Sigmoid colon (tissue), 7 donors: ENCODE results near the gene VPS26C. TPM values are rescaled to one million over a fixed set of nuclear protein-coding genes. Genes with fewer than 3 reads are reported as not detected.

Experiments
- DNase-seq: peaks from one replicate; pipeline ENCODE4 v3.0.0-alpha.2; 2019
- H3K27ac ChIP-seq, 4 donors: fragments of 200-600 bp; sonication (generic); one replicate each; pipeline ENCODE4 v1.5.1; 2016 to 2019; ENCODE audit warnings: mild to moderate bottlenecking in 1 of 4
- H3K27me3 ChIP-seq, 3 donors: fragments of 200-600 bp; sonication (generic); one replicate each; pipeline ENCODE4 v1.5.1; 2019; ENCODE audit warnings: mild to moderate bottlenecking in 1 of 3
- H3K36me3 ChIP-seq, 4 donors: fragments of 200-600 bp; sonication (generic); one replicate each; pipeline ENCODE4 v1.5.1; 2016 to 2019
- H3K4me1 ChIP-seq, 4 donors: fragments of 200-600 bp; sonication (generic); one replicate each; pipeline ENCODE4 v1.5.1; 2017 to 2019
- H3K4me3 ChIP-seq, 4 donors: fragments of 200-600 bp; sonication (generic); one replicate each; pipeline ENCODE4 v1.5.1; 2017 to 2019; ENCODE audit warnings: mild to moderate bottlenecking in 2 of 4, moderate library complexity in 1 of 4
- H3K9me3 ChIP-seq, 4 donors: fragments of 200-600 bp in 3 of 4; sonication (generic) in 3 of 4; one replicate each; pipeline versions ENCODE4 v1.5.1 to v1.6.1; 2013 to 2019
- EP300 ChIP-seq, 4 donors: sonication (generic); formaldehyde crosslinking; IDR thresholded peaks; one replicate each; pipeline ENCODE4 v1.6.1; 2017; ENCODE audit warnings: antibody characterized with exemption in 4 of 4
- POLR2A ChIP-seq, 2 donors: fragments of 450-650 bp; IDR thresholded peaks; one replicate each; pipeline ENCODE4 v1.6.1; 2016; ENCODE audit warnings: antibody characterized with exemption in 2 of 2, mild to moderate bottlenecking in 2 of 2, moderate library complexity in 2 of 2
- POLR2AphosphoS5 ChIP-seq, 4 donors: sonication (generic); formaldehyde crosslinking; IDR thresholded peaks; one replicate each; pipeline ENCODE4 v1.6.1; 2017; ENCODE audit warnings: antibody characterized with exemption in 4 of 4
- WGBS, 2 donors: extraction: QIAGEN DNeasy Blood & Tissue Kit; methylation state at CpG; one replicate each; pipeline ENCODE4 v1.1.7; 2013; 5-methylcytosine and 5-hydroxymethylcytosine counted together
- intact Hi-C: fragments of 100-400 bp; cut with DNase I; formaldehyde crosslinking; loops from one replicate; pipeline ENCODE4 v1.15.1; 2023
- polyA plus RNA-seq, 3 donors: library from polyadenylated mRNA; stranded (reverse); fragments of 200-250 nt; gene quantifications; one replicate each; pipeline ENCODE4 v1.2.3, GENCODE V29; 2013
- total RNA-seq, 4 donors: library from RNA; depleted of rRNA; stranded (reverse); fragments of >200 nt; gene quantifications; one replicate each; pipeline ENCODE4 v1.1.0, GENCODE V29; 2016
- TF ChIP-seq, protein P1 (sequence below), 4 experiments: fragments of 450-650 bp in 3 of 4; fragments of 200-600 bp in 1 of 4; IDR thresholded peaks; one replicate each; pipeline ENCODE4 v1.5.1; 2016 to 2019; ENCODE audit warnings: antibody characterized with exemption in 4 of 4, mild to moderate bottlenecking in 3 of 4, moderate library complexity in 2 of 4
- donor health status: healthy with polysubstance abuse.
- donor health status: Bipolar disorder and iron deficiency.
- donor health status: healthy.

VPS26C gene
- total and polyA plus RNA-seq, 7 donors = 34.2 to 71.7 (median 52.6) TPM

DNA sequence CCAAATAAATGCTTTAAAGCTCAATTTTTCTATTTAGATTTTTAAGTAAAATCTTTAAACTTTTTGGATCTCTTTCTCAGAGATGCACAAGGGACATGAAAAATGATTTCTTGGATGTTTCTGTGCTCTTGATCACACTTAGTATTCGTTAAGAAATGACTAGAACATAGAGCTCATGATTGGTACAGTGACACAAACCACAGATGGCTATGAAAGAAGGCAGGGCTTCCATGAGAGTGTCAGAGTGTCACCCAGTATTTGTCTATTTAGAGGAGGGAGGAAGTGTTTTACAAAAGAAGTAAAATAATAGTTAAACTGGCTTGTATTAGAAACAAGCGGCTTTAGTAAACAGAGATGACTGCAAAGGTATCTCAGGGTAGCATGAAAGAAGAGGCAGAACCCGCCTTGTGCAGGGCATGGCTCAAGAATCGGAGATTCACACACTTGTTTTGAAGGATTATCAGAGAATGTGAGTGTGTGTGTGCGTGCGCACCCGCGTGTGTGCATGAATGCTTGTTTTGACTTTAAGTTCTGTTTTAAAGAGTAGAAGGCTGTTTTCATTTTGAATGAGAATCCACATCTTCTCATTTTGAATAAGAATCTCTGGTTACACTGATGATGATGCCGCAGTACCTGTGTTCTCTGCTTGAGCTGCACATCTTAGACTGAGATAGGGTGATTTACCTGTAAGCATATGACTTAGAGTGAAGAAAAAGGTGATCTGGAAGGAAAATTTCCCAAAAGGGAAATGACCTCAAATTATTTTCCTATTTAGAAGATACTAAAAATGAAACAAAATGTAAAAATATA, 82.1 kb downstream of the VPS26C start:
- DNase-seq = no peak
- intact Hi-C loops = no loop called here
- peaks cover 0 to 71% (median 9%) of the 10 kb centered on the region in 4 donors for H3K36me3 ChIP-seq
- 90 to 91% methylated on average over 9 of the region's 9 CpGs for WGBS, 2 donors
- H3K9me3 ChIP-seq = no peaks in the 10 kb centered on the region
- H3K4me3 ChIP-seq = no peak overlapping the region
- TF ChIP-seq EP300 (IDR thresholded peaks at IDR 0.05) (no peak), POLR2A (IDR thresholded peaks at IDR 0.05) (no peak), POLR2AphosphoS5 (IDR thresholded peaks at IDR 0.05) (no peak)
- TF ChIP-seq, protein P1, sequence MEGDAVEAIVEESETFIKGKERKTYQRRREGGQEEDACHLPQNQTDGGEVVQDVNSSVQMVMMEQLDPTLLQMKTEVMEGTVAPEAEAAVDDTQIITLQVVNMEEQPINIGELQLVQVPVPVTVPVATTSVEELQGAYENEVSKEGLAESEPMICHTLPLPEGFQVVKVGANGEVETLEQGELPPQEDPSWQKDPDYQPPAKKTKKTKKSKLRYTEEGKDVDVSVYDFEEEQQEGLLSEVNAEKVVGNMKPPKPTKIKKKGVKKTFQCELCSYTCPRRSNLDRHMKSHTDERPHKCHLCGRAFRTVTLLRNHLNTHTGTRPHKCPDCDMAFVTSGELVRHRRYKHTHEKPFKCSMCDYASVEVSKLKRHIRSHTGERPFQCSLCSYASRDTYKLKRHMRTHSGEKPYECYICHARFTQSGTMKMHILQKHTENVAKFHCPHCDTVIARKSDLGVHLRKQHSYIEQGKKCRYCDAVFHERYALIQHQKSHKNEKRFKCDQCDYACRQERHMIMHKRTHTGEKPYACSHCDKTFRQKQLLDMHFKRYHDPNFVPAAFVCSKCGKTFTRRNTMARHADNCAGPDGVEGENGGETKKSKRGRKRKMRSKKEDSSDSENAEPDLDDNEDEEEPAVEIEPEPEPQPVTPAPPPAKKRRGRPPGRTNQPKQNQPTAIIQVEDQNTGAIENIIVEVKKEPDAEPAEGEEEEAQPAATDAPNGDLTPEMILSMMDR (IDR thresholded peaks at IDR 0.05) = no peak
- H3K27me3 ChIP-seq = no peaks in the 10 kb centered on the region
- no peaks in the 10 kb centered on the region for H3K4me1 ChIP-seq
- no peak overlapping the region for H3K27ac ChIP-seq

DNA sequence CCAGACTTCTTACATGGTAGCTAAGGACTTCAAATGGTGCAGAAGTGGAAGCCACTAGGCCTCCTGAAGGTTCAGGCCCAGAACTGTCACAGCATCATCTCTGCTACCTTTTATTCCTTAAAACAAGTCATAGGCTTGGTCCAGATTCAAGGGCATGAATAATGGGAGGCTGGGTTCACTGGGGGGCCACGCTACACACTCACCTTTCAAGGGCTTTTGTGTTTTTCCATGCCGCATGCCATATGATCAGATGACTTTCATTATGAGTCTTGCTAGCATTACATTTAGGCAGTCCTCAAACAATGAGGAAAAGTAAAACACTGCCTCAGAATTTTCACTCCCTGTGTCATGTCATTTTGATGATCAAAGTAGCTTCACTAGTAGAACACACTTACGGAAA, 83.4 kb downstream of the VPS26C start:
- H3K9me3 ChIP-seq = no peaks in the 10 kb centered on the region
- no peak overlapping the region for H3K27ac ChIP-seq
- no peak for DNase-seq
- peaks cover 0 to 66% (median 8%) of the 10 kb centered on the region in 4 donors for H3K36me3 ChIP-seq
- TF ChIP-seq EP300 (IDR thresholded peaks at IDR 0.05) = no peak
- TF ChIP-seq POLR2A (IDR thresholded peaks at IDR 0.05) = no peak
- TF ChIP-seq, protein P1 (IDR thresholded peaks at IDR 0.05) = no peak
- no peak for TF ChIP-seq POLR2AphosphoS5 (IDR thresholded peaks at IDR 0.05)
- no peaks in the 10 kb centered on the region for H3K27me3 ChIP-seq
- H3K4me1 ChIP-seq = no peaks in the 10 kb centered on the region
- H3K4me3 ChIP-seq = no peak overlapping the region
- intact Hi-C loops = no loop called here
- 95% methylated on average over 3 of the region's 3 CpGs for WGBS, 2 donors

DNA sequence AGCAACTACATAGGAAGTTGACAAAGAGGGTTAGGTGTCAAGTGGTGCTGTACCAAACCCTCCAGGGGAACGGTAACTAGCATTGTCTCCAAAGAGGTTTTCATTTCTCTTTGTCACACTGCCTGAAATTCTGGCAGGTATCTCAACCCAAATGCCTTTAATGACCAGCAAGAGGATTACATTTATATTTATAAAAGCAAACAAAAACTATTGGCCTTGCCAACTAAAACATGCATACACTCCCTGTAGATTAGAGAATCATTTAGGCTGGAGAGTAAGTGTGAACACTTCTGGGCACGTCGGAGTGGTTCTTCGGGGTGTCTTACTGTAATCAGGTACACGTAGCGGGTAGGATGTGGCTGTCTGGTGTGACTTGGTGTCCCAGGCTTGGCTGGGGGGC, 84.9 kb downstream of the VPS26C start:
- intact Hi-C loops = no loop called here
- no peaks in the 10 kb centered on the region for H3K27me3 ChIP-seq
- WGBS, 2 donors = 34 to 74% methylated on average over 6 of the region's 6 CpGs
- no peaks in the 10 kb centered on the region for H3K9me3 ChIP-seq
- no peak overlapping the region for H3K27ac ChIP-seq
- no peak for TF ChIP-seq POLR2A (IDR thresholded peaks at IDR 0.05)
- TF ChIP-seq EP300 (IDR thresholded peaks at IDR 0.05) = no peak
- TF ChIP-seq, protein P1 (IDR thresholded peaks at IDR 0.05) = no peak
- no peak for TF ChIP-seq POLR2AphosphoS5 (IDR thresholded peaks at IDR 0.05)
- no peak overlapping the region for H3K4me3 ChIP-seq
- DNase-seq = no peak
- H3K36me3 ChIP-seq = peaks cover 0 to 65% (median 0%) of the 10 kb centered on the region in 4 donors
- no peaks in the 10 kb centered on the region for H3K4me1 ChIP-seq

DNA sequence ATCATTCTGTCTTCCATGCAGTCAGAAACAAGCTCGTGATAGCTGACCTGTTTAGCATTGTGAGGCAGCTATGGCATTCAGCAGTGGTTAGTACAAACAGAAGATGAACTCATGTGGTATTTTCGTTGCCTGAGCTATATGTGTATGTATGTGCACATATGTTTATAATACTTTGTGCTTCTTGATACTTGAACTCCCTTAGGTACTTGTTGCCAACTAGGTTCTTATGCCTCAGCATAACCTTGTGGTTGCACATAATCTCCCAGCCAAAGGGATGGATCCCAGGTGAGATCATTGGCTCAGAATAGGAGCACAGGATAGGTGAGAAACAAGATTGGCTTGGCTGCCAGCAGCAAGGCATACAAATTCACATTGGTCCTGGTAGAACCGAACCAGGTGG, 86.1 kb downstream of the VPS26C start:
- Histone ChIP-seq H3K4me3 (no peak overlapping the region), H3K27me3 (no peaks in the 10 kb centered on the region), H3K9me3 (no peaks in the 10 kb centered on the region), H3K4me1 (no peaks in the 10 kb centered on the region), H3K27ac (no peak overlapping the region), H3K36me3 (peaks cover 0 to 67% (median 0%) of the 10 kb centered on the region in 4 donors)
- DNase-seq = no peak
- no peak for TF ChIP-seq EP300 (IDR thresholded peaks at IDR 0.05)
- TF ChIP-seq, protein P1 (IDR thresholded peaks at IDR 0.05) = no peak
- no peak for TF ChIP-seq POLR2A (IDR thresholded peaks at IDR 0.05)
- TF ChIP-seq POLR2AphosphoS5 (IDR thresholded peaks at IDR 0.05) = no peak
- WGBS, 2 donors = 95 to 96% methylated on average over 3 of the region's 3 CpGs
- intact Hi-C loops = no loop called here
